Endometrium (tissue), 2 donors: ENCODE data around the gene IPO9.
"Not testable (repeated sequence)": the region's sequence is repeated elsewhere in the genome, so short reads cannot be mapped to it uniquely, and the experiment has no call there.

Experiments used
- FAIRE-seq: peaks from 2 replicates; lab custom pipeline; 2012; peaks lifted over from hg19 to GRCh38; lab: Jason Lieb, UNC
- donor health status: control.
- donor health status: control.

Gene IPO9

DNA sequence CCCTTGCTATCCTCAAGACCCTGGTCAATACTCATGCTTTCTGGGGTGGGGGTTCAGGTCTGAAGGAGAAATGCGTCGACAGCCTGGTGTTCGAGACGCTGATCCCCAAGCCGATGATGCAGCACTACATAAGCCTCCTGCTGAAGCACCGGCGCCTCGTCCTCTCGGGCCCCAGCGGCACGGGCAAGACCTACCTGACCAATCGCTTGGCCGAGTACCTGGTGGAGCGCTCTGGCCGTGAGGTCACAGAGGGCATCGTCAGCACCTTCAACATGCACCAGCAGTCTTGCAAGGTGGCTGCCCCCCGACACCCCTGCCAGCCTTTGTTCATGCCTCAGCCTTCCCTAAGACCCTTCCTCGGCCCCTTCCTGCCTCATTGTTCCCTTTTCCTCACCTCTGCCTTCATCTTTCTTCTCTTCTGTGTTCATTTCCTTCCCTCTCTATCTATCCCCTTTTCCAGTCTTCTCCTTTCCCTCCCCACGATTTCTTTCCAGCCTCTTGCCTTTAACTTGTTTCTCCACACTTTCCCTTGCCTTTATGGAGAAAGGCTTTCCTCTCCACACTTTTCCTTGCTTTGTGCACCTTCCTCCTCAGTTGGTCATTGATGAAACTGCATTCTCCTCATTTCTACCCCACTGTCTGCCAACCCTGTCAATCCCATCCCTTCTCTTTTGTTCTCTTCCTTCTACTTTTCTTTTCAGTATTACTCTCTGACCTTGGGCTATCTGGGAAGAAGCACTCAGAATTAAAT is 18.3 kb upstream of the IPO9 start:
- FAIRE-seq: no peak

- FAIRE-seq: no peak
Observed at GRCh38 chr1:201813226-201813625, 15.7 kb upstream of the IPO9 start.

DNA sequence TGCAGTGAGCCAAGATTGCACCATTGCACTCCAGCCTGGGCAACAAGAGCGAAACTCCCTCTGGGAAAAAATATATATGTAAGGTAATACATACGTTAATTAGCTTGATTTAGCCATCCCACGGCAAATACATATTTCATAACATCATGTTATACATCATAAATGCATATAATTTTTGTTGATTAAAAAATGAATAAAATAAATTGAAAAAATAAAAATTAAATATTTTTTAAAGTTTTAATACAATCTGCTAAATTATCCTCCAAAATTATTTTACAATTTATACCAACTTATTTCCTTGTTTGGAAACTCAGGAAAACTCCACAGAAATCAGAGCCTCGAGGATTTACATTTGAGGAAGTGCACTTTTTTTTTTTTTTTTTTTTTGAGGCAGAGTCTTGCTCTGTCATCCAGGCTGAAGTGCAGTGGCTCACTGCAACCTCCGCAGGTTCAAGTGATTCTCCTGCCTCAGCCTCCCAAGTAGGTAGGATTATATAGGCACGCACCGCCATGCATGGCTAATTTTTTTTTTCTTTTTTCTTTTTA is 12.6 kb upstream of the IPO9 start:
- peak; percentile 72 for FAIRE-seq

GRCh38 chr1:201818971-201819750 is 9.8 kb upstream of the IPO9 start:
- FAIRE-seq: no peak

DNA sequence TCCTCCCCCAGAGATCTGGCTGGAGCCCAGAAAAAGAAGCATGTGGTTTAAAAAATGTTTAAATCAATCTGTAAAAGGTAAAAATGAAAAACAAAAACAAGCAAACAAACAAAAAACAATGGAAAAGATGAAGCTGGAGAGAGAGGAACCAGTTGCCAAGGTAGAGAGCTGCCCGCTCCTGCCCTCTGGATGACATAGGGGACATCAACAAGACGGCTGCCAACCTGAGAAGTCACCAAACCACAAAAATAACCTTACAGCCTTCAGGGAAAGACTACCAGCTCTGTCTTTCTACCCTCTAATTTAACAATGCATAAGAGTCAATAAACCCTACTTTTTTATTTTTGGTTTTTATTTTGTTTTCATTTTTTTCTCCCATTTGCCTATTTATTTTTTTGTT is 8.5 kb upstream of the IPO9 start:
- FAIRE-seq: no peak

GRCh38 chr1:201825245-201825644 is 3.7 kb upstream of the IPO9 start:
- no peak for FAIRE-seq

DNA sequence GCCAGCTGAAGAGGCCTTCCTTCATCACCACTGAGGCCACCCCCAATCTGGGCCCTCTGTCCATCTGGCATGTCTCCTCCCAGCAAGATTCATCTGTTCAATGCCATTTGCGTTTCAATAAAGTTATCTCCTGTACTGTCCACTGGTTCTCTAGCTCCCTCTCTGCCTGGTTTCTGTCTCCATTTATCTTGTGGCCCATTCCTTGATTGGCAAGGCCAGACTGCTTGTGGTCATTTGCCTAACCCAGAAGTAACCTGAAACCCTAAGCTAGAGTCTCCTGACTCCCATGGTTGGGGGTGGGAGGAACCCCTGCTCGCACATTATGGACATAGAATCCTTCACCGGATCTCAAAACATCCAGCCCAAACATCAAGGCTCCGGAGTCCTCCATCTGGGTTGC is 2.1 kb upstream of the IPO9 start:
- no peak for FAIRE-seq

GRCh38 chr1:201827321-201828216 is 1.4 kb upstream of the IPO9 start:
- FAIRE-seq: no peak

GRCh38 chr1:201828217-201828819 is 639 bp upstream of the IPO9 start:
- no peak for FAIRE-seq

DNA sequence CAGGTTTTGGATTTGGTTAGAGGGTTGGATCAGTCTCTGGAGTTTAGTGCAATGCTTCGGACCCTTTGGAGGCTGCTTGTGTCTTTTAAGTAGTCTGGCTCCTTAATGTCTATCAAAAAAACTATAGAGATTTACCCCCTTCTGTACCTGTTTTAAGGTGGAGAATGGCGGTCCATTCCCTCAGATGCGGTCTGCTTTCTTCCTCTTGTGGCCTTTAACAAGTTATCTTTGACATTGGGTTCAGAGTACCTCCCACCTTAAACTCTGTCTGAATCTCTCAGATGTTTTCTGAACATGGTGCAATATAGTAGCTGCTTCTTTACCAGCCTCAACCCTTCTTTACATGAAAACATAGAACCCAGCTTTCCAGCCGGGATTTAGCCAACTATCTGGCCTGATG is 2.4 kb downstream of the IPO9 start:
- no peak for FAIRE-seq

- no peak for FAIRE-seq
Observed at GRCh38 chr1:201834621-201835020, 5.7 kb downstream of the IPO9 start.

- no peak for FAIRE-seq
Observed at GRCh38 chr1:201838381-201838780, 9.4 kb downstream of the IPO9 start.

DNA sequence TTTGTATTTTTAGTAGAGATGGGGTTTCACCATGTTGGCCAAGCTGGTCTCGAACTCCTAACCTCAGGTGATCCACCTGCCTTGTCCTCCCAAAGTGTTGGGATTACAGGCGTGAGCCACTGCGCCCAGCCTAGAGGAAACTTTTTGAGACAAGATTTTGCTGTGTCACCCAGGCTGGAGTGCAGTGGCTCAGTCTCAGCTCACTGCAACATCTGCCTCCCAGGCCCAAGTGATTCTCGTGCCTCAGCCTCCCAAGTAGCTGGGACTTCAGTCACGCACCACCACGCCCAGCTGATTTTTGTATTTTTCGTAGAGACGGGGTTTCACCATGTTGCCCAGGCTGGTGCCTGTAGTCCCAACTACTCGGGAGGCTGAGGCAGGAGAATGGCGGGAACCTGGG is 10.1 kb downstream of the IPO9 start:
- FAIRE-seq: not testable (repeated sequence)

GRCh38 chr1:201840055-201840454 is 11.1 kb downstream of the IPO9 start:
- FAIRE-seq: no peak

DNA sequence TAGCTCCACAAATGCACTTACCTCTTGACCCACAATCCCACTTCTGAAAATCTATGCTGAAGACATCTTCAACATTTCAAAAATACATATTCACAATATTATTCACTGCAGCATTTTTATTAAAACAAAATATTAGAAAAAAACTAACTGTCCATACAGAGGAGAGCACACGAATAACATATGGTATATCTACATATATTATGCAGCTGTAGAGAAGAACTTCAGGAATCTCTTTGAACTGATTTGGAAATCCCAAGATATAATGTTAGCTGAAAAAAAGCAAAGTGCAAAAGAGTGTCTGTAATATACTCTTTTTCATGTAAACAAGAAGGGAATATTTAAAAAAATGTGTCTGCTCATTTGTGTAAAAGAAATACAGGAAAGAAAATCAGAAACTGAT is 11.5 kb downstream of the IPO9 start:
- no peak for FAIRE-seq

DNA sequence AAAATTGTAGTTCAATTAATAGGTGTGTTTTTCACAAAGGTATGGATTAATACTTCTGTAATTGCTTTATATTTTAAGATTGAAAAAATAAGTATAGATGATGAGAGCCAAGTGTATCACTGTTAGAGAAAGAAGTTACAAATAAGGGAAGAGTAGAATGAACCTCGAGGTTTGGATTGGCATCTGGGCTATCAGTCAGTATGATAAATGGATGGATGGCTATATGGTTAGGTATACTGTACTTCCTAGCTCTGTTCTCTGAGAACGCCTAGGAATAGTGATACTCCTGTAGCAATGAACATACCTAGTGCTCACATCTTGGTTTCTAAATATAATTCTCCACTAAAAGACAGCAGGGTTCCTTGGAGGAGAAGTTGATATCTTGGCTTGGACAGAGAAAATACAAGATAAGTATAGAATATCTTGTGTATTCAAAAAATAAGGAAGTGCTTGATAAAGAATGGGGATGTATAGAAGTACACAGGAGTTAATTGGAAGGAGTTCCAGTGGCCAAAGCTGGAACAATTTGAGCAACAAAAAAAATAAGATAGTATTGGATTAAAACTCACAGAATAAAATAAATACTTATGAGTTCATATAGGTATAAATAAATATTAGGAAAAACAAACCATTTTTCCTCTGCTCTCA is 12.4 kb downstream of the IPO9 start:
- no peak for FAIRE-seq

GRCh38 chr1:201842472-201843027 is 13.6 kb downstream of the IPO9 start:
- FAIRE-seq: no peak

- no peak for FAIRE-seq
Observed at GRCh38 chr1:201845331-201846083, 16.6 kb downstream of the IPO9 start.

DNA sequence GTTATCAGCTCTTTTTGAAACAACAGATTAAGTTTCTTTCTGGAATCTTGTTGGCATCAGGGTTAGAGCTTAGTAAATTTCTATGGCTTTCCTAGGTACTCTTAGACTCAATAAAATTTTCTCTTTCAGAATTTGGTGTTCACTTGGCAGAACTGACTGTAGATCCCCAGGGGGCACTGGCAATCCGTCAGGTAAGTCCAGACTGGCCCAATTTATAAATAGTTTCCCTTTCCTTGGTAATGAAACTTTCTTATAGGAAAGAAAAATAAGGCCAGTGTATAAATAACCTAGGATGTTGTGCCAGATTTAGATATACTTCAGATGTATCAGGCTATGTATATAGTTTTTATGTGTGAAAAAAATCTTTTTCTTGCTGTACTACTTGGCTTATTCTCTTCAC is 18.2 kb downstream of the IPO9 start:
- no peak for FAIRE-seq

DNA sequence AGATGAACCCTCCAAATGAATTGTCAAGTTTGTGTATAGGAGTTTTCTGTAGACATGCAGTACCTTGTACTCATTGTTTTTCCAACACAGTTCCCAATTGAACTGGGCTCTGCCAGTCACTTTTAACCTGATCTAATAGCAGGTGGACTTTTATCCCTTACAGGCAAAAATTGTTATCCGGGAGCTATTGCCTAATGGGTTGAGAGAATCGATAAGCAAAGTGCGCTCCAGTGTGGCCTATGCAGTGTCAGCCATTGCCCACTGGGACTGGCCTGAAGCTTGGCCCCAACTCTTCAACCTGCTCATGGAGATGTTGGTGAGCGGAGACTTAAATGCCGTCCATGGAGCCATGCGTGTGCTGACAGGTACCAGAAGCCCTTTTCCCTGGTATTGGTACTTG is 19.3 kb downstream of the IPO9 start:
- FAIRE-seq: no peak
